ENCODE measurements around the gene KRTAP26-1. TPM values are rescaled to one million over a fixed set of nuclear protein-coding genes. Genes with fewer than 3 reads are reported as not detected.

KRTAP26-1 gene
- total RNA-seq, 1 donor from 2014 or later, result not detected

GRCh38 chr21:30326390-30326789 lies 6.3 kb upstream of the KRTAP26-1 start:
- DNase-seq (ENCODE audit: low spot score), result no peak
- H3K4me1 Mint-ChIP-seq (ENCODE audit: low read depth), result peaks cover 12% of the 10 kb centered on the region
- H3K27ac Mint-ChIP-seq (ENCODE audit: unreplicated experiment), result no peak overlapping the region
- peaks cover 12% of the 10 kb centered on the region for H3K9me3 Mint-ChIP-seq (ENCODE audit: low read depth)
- TF ChIP-seq CTCF (IDR thresholded peaks at IDR 0.05), result no peak
- no peak overlapping the region for H3K4me3 Mint-ChIP-seq (ENCODE audit: unreplicated experiment)
- no peaks in the 10 kb centered on the region for H3K36me3 Mint-ChIP-seq (ENCODE audit: low read depth)
- no peaks in the 10 kb centered on the region for H3K27me3 Mint-ChIP-seq (ENCODE audit: low read depth)

DNA sequence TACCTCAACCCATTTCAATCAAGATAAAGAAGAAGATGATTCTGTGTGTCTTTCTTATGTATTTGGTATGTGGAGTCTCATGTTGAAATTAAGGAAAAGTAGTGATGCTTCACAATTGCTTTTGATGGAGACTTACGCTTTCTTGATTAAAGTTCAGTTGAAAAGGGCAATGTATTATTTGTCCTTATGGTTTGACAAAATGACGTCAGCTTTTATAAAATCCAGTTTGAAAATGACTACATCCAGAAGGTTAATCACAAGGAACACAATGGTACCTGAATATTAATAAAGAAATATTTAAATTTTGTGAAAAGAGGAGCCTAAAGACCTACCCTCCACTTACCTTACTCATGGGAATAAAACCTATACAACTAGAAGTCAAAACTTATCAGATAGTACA lies 4.4 kb downstream of the KRTAP26-1 start:
- H3K27me3 Mint-ChIP-seq (ENCODE audit: low read depth), result peaks cover 5% of the 10 kb centered on the region
- no peak for TF ChIP-seq CTCF (IDR thresholded peaks at IDR 0.05)
- peaks cover 3% of the 10 kb centered on the region for H3K9me3 Mint-ChIP-seq (ENCODE audit: low read depth)
- no peak overlapping the region for H3K4me3 Mint-ChIP-seq (ENCODE audit: unreplicated experiment)
- DNase-seq (ENCODE audit: low spot score), result no peak
- H3K4me1 Mint-ChIP-seq (ENCODE audit: low read depth), result peaks cover 11% of the 10 kb centered on the region
- H3K36me3 Mint-ChIP-seq (ENCODE audit: low read depth), result no peaks in the 10 kb centered on the region
- H3K27ac Mint-ChIP-seq (ENCODE audit: unreplicated experiment), result no peak overlapping the region

GRCh38 chr21:30306884-30307283 lies 13.2 kb downstream of the KRTAP26-1 start:
- H3K27me3 Mint-ChIP-seq (ENCODE audit: low read depth), result no peaks in the 10 kb centered on the region
- peaks cover 5% of the 10 kb centered on the region for H3K4me1 Mint-ChIP-seq (ENCODE audit: low read depth)
- no peaks in the 10 kb centered on the region for H3K36me3 Mint-ChIP-seq (ENCODE audit: low read depth)
- TF ChIP-seq CTCF (IDR thresholded peaks at IDR 0.05), result no peak
- H3K4me3 Mint-ChIP-seq (ENCODE audit: unreplicated experiment), result no peak overlapping the region
- H3K27ac Mint-ChIP-seq (ENCODE audit: unreplicated experiment), result no peak overlapping the region
- no peak for DNase-seq (ENCODE audit: low spot score)
- H3K9me3 Mint-ChIP-seq (ENCODE audit: low read depth), result peaks cover 3% of the 10 kb centered on the region

- Mint-ChIP-seq H3K9me3 (ENCODE audit: low read depth) (peaks cover 9% of the 10 kb centered on the region), H3K4me1 (ENCODE audit: low read depth) (peaks cover 5% of the 10 kb centered on the region), H3K36me3 (ENCODE audit: low read depth) (no peaks in the 10 kb centered on the region), H3K27me3 (ENCODE audit: low read depth) (peaks cover 2% of the 10 kb centered on the region), H3K27ac (ENCODE audit: unreplicated experiment) (no peak overlapping the region), H3K4me3 (ENCODE audit: unreplicated experiment) (no peak overlapping the region)
- TF ChIP-seq CTCF (IDR thresholded peaks at IDR 0.05), result no peak
- DNase-seq (ENCODE audit: low spot score), result no peak
These were observed 15.0 kb downstream of the KRTAP26-1 start for GRCh38 chr21:30305136-30305535.

DNA sequence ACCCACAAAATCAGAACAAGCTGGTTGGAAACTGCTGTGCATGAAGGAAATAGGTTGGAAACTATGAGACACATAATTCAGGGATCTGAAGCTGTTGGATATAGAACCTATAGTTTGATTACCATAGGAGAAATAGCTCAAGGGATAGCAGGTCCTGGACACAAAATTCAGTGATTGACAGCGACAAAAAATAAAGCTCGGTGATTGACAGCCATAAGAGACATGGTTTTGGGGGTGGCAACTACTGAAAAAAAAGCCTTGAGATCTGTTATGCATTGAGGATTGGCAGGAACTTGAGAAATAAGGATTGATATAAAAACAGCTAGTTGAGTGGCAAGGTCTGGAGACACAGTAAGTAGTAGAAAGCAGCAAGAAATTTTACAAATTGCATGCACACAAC lies 30.9 kb downstream of the KRTAP26-1 start, which contains the start of gene KRTAP25-1:
TSS of gene KRTAP25-1 (minus strand) at position 300 of the 400 bp plus-strand sequence. CDS start at position 276, 24 bp downstream.
- Mint-ChIP-seq H3K4me1 (ENCODE audit: low read depth) (no peaks in the 10 kb centered on the region), H3K27me3 (ENCODE audit: low read depth) (peaks cover 20% of the 10 kb centered on the region), H3K36me3 (ENCODE audit: low read depth) (no peaks in the 10 kb centered on the region), H3K27ac (ENCODE audit: unreplicated experiment) (no peak within 1 kb of the TSS), H3K4me3 (ENCODE audit: unreplicated experiment) (no peak within 1 kb of the TSS), H3K9me3 (ENCODE audit: low read depth) (peaks cover 5% of the 10 kb centered on the region)
- no peak for DNase-seq (ENCODE audit: low spot score)
- no peak for TF ChIP-seq CTCF (IDR thresholded peaks at IDR 0.05)

Data from chondrocyte (in vitro differentiated cells).